ENCODE results near the gene DSCAML1. TPM values are rescaled to one million over a fixed set of nuclear protein-coding genes. Genes with fewer than 3 reads are reported as not detected.

The DSCAML1 gene
- under 1 TPM; 0.13 to 0.46 (median 0.34) TPM for polyA plus RNA-seq

- WGBS, 3 donors, result 3 to 6% (median 5%) methylated on average over 36 to 65 of the region's 66 CpGs
- no peak within 1 kb of the TSS for H3K27ac ChIP-seq (ENCODE audit: low read depth, low read length)
These were observed at the start of gene DSCAML1 for GRCh38 chr11:117796872-117797529. TSS of gene DSCAML1 (minus strand) at chr11:117797216. CDS start at chr11:117797079, 137 bp downstream.

DNA sequence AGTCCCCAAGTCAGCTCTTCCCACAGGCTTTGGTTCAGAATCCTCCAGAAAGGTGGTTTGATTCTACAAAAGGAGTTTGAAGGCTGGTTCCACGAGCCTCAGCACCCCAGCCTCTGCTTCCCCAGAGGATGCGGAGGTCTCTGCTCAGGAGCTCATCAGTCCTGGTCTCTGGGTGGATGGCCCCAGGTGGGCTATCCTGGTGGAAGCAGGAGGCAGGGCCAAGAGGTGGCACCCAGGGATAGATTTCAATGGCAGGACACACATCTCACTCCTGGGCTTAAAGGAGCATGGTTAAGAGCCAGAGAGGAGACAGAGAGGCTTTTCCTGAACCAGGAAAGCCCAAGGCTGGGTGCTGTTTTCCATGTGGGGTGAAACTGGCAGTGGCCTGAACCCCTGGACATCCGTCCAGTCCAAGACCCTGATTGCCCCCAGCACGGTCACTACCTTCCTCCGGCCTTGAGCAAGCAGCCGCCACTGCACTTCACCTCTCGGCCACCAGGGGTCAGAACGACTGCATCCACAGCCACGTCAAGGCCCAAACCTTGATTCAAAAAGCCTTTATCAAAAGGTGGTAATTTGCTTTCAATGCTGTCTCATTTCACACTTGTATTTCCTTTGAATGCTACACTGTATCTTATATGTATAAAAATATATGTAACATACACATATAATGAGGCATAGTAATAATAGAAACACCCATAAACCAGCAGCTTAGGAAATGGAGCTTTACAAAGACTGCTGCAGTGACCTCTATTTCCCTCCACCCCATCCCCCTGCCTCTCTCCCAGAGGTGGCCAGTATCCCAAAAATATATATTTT is 46.9 kb upstream of the DSCAML1 start:
- H3K27ac ChIP-seq (ENCODE audit: low read depth, low read length), result no peak overlapping the region
- WGBS, 3 donors, result 22 to 24% (median 23%) methylated on average over 9 of the region's 9 CpGs

DNA sequence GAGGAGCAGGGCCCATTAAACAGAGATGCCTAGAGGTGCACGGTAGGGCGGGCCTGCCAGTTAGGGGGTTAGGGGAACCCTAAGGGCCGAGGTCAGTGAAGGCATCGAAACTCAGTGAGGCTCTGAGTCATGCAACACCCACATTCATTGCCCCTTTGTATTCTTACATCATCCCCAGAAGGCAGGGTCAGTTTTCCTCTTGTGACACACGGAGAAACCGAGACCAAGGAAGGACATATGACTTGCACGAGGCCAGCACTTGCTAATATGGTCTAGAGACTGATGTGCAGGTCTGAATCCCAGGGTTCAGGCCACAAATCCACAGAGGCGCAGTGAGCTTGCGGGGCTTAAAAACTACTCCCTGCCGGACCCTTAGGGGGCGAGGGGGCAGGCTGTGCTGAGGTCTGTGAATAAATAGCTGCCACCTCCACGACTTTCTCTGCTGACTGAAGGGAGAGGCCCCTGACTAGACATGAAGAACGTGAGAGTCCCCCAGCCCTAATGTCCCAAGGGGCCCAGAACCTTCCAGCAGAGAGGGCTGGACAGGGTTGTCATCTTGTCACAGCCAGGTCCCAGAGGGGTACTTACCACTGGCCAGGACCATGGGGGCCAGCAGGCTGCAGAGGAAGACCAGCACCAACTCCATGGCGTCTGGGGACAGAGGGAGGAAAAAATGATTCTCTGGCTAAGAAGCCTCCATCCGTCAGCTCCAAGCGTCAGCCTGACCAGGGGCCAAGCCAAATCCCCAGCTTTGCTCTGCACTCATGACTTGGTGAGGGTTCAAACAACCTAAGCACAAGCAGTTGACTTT is 45.3 kb upstream of the DSCAML1 start:
- 60 to 78% (median 68%) methylated on average over 16 of the region's 16 CpGs for WGBS, 3 donors
- no peak overlapping the region for H3K27ac ChIP-seq (ENCODE audit: low read depth, low read length)

- H3K27ac ChIP-seq (ENCODE audit: low read depth, low read length), result no peak overlapping the region
These were observed 44.6 kb upstream of the DSCAML1 start for GRCh38 chr11:117841551-117842031.

DNA sequence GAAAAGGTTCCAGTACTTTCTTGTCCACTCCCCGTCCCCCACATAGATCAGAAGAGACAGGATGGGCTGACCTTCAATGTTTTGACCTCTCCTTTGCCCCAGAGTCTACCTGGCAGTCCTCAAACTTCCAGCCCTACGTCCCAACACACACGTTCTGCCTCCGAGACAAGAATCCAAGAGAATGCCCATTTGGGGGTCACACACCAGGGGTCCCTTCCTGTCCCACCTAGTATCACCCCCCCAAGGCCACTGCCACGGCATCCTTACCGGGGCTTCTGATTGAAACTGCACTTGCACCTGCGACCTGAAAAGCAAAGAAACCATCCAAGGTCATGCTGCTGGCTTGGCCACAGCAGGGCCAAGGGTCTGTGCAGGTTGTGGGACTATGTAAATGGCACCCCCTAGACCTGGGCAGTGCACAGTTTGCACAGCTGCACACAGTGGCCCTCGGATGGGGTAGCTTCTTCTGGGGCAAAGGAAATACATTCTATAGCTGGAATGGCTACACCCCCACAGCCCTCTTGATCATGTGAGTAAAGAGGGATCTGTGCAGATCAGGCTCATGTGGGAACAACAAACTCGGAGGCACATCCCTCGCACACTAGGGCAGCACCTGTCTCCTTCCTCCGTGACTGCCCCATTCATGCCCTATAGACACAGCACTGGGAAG is 44.0 kb upstream of the DSCAML1 start:
- 59 to 90% (median 87%) methylated on average over 11 of the region's 11 CpGs for WGBS, 3 donors
- H3K27ac ChIP-seq (ENCODE audit: low read depth, low read length), result no peak overlapping the region

More at GRCh38 chr11:117841551-117842031, 44.6 kb upstream of the DSCAML1 start:
- WGBS, 3 donors, result 72 to 87% (median 75%) methylated on average over 7 of the region's 7 CpGs

- no peak overlapping the region for H3K27ac ChIP-seq (ENCODE audit: low read depth, low read length)
- 91 to 95% (median 93%) methylated on average over 10 of the region's 10 CpGs for WGBS, 3 donors
These were observed 43.2 kb upstream of the DSCAML1 start for GRCh38 chr11:117839936-117840813.

DNA sequence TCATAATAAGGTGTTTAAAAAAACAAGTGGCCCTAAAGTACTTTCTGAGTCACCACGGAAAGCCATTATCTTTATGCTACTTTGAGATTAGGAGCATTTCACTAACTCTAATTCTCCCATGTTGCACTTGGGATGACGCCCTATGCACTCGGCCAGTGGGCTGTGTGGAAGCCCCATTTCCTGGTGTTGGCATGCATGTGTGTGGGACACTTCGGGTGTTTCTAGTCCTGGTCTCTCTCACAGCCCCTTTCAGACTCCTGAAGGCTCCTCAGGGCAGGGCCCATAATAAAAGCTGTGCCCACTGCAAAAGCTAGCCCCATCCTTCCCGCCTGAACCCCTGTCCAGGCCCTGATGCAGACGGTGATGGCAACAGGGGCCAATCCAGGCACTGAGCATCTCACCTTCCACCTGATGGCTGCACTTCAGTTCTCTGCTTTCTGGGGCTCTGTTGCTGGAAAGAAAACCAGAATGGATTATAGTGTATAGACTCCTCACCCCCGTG is 42.4 kb upstream of the DSCAML1 start:
- H3K27ac ChIP-seq (ENCODE audit: low read depth, low read length), result no peak overlapping the region
- WGBS, 3 donors, result 78 to 83% (median 78%) methylated on average over 7 of the region's 7 CpGs

DNA sequence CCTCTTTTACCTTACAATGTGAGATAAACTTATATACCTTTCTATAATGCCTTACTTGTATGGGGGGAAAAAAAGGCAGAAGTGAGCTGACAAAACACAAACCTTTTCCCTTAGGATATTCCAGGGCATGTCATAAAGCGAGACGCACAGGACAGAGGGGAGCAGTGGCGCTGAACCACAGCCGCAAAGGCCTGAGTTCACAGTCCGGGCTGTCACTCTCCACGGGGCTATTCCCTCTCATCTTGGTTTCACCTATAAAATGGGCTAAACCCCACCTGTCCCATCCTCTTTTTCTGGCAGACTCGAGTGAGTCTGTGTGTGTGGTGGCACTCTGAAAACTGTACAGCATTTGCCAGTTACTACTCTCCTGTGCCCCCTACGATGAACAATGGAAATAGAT is 41.9 kb upstream of the DSCAML1 start:
- 77 to 86% (median 81%) methylated on average over 8 of the region's 8 CpGs for WGBS, 3 donors
- H3K27ac ChIP-seq (ENCODE audit: low read depth, low read length), result no peak overlapping the region

DNA sequence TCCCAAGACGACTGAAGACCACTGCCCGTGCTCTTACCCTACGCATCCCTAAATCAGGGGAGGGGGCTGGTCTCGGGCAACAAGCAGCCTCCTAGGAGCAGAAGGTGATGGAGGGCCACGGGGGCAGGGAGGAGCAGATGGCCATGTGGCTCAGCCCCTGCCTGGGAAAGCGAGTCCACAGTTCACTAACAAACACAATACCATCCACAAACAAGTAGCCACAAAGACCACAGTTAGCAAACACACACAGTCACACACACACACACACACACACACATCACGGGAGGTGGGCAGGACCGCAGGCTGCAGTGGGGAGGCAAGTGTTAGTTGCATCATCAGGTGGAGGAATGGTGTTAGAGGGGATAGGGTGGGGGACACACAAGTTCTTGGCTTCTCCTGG is 40.8 kb upstream of the DSCAML1 start:
- no peak overlapping the region for H3K27ac ChIP-seq (ENCODE audit: low read depth, low read length)
- 73 to 80% (median 75%) methylated on average over 8 of the region's 8 CpGs for WGBS, 3 donors

GRCh38 chr11:117837070-117837776 is 40.2 kb upstream of the DSCAML1 start:
- no peak overlapping the region for H3K27ac ChIP-seq (ENCODE audit: low read depth, low read length)
- 72 to 81% (median 80%) methylated on average over 18 of the region's 18 CpGs for WGBS, 3 donors

DNA sequence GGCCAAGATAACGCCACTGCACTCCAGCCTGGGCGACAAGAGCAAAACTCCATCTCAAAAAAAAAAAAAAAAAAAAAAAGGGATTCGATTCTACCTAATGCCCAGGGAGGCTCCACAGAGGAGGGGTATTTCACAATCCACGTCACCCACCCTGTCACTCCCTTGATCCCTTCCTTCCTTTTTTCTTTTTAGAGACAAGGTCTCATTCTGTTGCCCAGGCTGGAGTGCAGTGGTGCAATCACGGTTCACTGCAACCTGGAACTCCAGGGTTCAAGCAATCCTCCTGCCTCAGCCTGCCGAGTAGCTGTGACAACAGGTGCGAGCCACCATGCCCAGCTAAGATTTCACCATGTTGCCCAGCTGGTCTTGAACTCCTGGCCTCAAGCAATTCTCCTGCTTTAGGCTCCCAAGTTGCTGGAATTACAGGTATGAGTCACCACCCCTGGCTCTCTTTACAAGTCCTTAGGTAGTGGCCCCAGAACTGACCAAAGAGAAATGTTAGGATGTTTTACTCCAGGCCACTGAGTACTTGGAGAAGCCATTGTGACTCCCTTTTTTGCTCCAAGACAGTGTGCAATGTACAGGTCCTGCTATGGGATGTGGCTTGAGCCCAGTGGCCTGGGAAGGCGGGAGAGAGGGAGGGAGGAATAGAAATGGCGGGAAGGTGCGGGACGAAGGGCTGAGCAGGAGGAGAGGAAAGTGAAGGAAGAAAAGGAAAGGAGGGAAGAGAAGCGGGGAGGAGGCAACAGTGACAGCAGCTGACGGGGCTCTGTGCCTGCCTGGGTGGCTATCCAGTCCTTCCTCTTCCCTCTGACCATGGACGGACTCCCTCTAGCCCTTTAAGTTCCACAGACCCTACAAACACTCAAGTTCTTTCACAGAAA is 39.3 kb upstream of the DSCAML1 start:
- no peak overlapping the region for H3K27ac ChIP-seq (ENCODE audit: low read depth, low read length)
- 71 to 91% (median 76%) methylated on average over 12 to 14 of the region's 14 CpGs for WGBS, 3 donors

- WGBS, 3 donors, result 90 to 97% (median 91%) methylated on average over 8 of the region's 8 CpGs
These were observed 38.6 kb upstream of the DSCAML1 start for GRCh38 chr11:117835576-117835975.

DNA sequence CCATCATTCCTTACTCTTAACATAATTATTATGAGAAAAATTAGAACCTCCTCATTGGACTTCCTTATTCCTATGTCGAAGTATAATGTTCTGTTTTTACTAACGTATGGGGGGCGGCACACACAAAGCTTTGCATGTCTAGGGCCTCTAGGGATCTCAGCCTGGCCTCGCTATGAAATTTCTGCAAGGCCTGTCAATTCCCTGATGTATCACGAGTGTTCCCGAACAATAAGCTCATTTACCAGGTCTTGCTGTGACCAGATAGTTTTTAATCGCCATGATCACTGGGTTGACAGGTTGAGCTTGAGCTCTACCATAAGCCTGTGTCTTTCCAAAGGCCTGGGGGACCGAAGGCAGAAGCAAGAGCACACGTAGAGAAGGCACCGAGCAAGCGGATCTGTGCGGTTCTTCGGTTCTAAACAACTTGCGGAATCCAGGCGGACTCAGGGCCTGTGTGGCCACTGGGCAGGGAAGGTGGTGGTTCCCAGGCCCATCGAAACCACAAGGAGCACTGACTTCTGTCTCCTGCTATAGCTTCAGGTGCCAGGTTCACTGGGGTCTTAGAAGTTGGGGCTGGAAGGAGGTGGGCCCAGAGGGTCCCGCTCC is 37.9 kb upstream of the DSCAML1 start:
- no peak overlapping the region for H3K27ac ChIP-seq (ENCODE audit: low read depth, low read length)
- WGBS, 3 donors, result 89 to 91% (median 91%) methylated on average over 17 of the region's 17 CpGs

More at GRCh38 chr11:117835576-117835975, 38.6 kb upstream of the DSCAML1 start:
- no peak overlapping the region for H3K27ac ChIP-seq (ENCODE audit: low read depth, low read length)

DNA sequence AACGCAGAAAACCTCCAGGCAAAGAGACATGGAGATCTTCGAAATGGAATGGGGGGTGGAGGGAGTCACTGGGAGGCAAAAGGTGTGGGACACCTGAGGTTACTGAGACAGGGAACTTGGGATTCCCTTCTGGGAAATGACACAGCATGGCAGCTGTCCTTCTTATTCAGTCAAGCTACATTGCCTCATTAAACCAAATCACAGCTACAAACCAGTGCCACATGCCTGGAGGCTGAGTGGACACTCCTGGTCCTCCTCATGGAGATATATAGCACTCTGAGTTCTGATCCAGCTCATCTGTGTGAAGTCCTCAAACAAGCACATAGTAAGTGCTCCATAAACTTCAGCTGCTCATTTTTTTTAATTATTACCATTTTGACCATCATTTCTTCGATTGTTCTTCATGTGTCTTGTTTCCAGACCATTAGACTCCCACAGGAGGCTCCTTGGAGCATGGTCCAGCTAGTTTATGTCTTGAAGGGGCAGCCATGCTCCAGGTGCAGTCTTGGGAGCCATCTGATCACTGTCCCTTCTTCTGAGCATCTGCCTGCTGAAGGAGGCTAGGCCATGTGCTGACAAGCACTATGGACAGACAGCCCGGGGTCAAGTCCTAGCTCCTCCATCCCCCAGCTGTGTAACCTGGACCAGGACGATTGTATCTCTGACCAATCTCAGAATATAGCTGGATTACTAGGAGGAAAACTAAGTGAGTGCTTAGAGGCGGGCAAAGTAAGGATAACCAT is 37.2 kb upstream of the DSCAML1 start:
- WGBS, 3 donors, result 78 to 96% (median 88%) methylated on average over 6 of the region's 6 CpGs
- H3K27ac ChIP-seq (ENCODE audit: low read depth, low read length), result no peak overlapping the region

Measured in adipose tissue (tissue), 3 donors.